ENCODE measurements around the gene ZNF598.

The ZNF598 gene

GRCh38 chr16:2033057-2033908 is 23.7 kb upstream of the ZNF598 start:
- no peak for TF ChIP-seq CTCF (conservative IDR thresholded peaks at IDR 0.05)
- no peak overlapping the region for H3K27ac ChIP-seq

GRCh38 chr16:2032285-2033056 is 22.9 kb upstream of the ZNF598 start:
- no peak overlapping the region for H3K27ac ChIP-seq
- no peak for TF ChIP-seq CTCF (conservative IDR thresholded peaks at IDR 0.05)

- no peak for TF ChIP-seq CTCF (conservative IDR thresholded peaks at IDR 0.05)
- H3K27ac ChIP-seq, result no peak overlapping the region
Observed at GRCh38 chr16:2031081-2031577, 21.5 kb upstream of the ZNF598 start.

- H3K27ac ChIP-seq, result no peak overlapping the region
- TF ChIP-seq CTCF (conservative IDR thresholded peaks at IDR 0.05), result no peak
Observed at GRCh38 chr16:2030036-2030435, 20.4 kb upstream of the ZNF598 start.

- TF ChIP-seq CTCF (conservative IDR thresholded peaks at IDR 0.05), result no peak
- H3K27ac ChIP-seq, result no peak overlapping the region
Observed at GRCh38 chr16:2029350-2029749, 19.7 kb upstream of the ZNF598 start.

GRCh38 chr16:2028620-2029220 is 19.1 kb upstream of the ZNF598 start:
- TF ChIP-seq CTCF (conservative IDR thresholded peaks at IDR 0.05), result no peak
- H3K27ac ChIP-seq, result no peak overlapping the region; the same call in 1 of the 2 replicates

- peak overlapping the region; percentile 79 for H3K27ac ChIP-seq
- no peak for TF ChIP-seq CTCF (conservative IDR thresholded peaks at IDR 0.05)
Observed at GRCh38 chr16:2028146-2028545, 18.5 kb upstream of the ZNF598 start.

All from VCaP (cell line).